IPS-NIHi11 (cell line): ENCODE data around the gene EPAS1.

Source experiments
- DNase-seq: peaks from one replicate; pipeline ENCODE4 v3.0.0; 2012; ENCODE audit warnings: mixed read lengths, low spot score

EPAS1 gene

GRCh38 chr2:46339676-46340459 is 42.7 kb downstream of the EPAS1 start:
- no peak for DNase-seq

GRCh38 chr2:46340740-46341420 is 43.7 kb downstream of the EPAS1 start:
- no peak for DNase-seq

GRCh38 chr2:46342566-46343315 is 45.5 kb downstream of the EPAS1 start:
- DNase-seq: no peak

- DNase-seq: no peak
These were observed 47.5 kb downstream of the EPAS1 start for GRCh38 chr2:46344706-46345105.

GRCh38 chr2:46345775-46346174 is 48.6 kb downstream of the EPAS1 start:
- no peak for DNase-seq

GRCh38 chr2:46346719-46347118 is 49.5 kb downstream of the EPAS1 start:
- DNase-seq: no peak

GRCh38 chr2:46347648-46348280 is 50.6 kb downstream of the EPAS1 start:
- DNase-seq: no peak

GRCh38 chr2:46349115-46349547 is 51.9 kb downstream of the EPAS1 start:
- DNase-seq: no peak

- no peak for DNase-seq
These were observed 53.0 kb downstream of the EPAS1 start for GRCh38 chr2:46350029-46350689.

- no peak for DNase-seq
These were observed 54.0 kb downstream of the EPAS1 start for GRCh38 chr2:46351098-46351749.

- DNase-seq: no peak
These were observed 54.5 kb downstream of the EPAS1 start for GRCh38 chr2:46351750-46352138.

- DNase-seq: no peak
These were observed 55.4 kb downstream of the EPAS1 start for GRCh38 chr2:46352621-46353020.

- no peak for DNase-seq
These were observed 56.3 kb downstream of the EPAS1 start for GRCh38 chr2:46353509-46353908.

- no peak for DNase-seq
These were observed 58.5 kb downstream of the EPAS1 start for GRCh38 chr2:46355756-46356155.

GRCh38 chr2:46356991-46357390 is 59.8 kb downstream of the EPAS1 start:
- DNase-seq: no peak

GRCh38 chr2:46358713-46359112 is 61.5 kb downstream of the EPAS1 start:
- no peak for DNase-seq

GRCh38 chr2:46360303-46360702 is 63.1 kb downstream of the EPAS1 start:
- DNase-seq: no peak

GRCh38 chr2:46361920-46362666 is 64.9 kb downstream of the EPAS1 start:
- no peak for DNase-seq

GRCh38 chr2:46362667-46363012 is 65.4 kb downstream of the EPAS1 start:
- no peak for DNase-seq

GRCh38 chr2:46363535-46364170 is 66.4 kb downstream of the EPAS1 start:
- no peak for DNase-seq
